Measurements from ENCODE around the gene CHD6.

The CHD6 gene

GRCh38 chr20:41376349-41376748 is 241.8 kb downstream of the CHD6 start:
- no peak overlapping the region for H3K4me3 ChIP-seq
- no peak overlapping the region for H3K27ac ChIP-seq
- DNase-seq (ENCODE audit: low spot score): no peak
- no peak for TF ChIP-seq CTCF (IDR thresholded peaks at IDR 0.05)

GRCh38 chr20:41375846-41376245 is 242.3 kb downstream of the CHD6 start:
- no peak for TF ChIP-seq CTCF (IDR thresholded peaks at IDR 0.05)
- no peak overlapping the region for H3K4me3 ChIP-seq
- H3K27ac ChIP-seq: no peak overlapping the region
- no peak for DNase-seq (ENCODE audit: low spot score)

- H3K27ac ChIP-seq: no peak overlapping the region
- TF ChIP-seq CTCF (IDR thresholded peaks at IDR 0.05): no peak
- no peak for DNase-seq (ENCODE audit: low spot score)
- H3K4me3 ChIP-seq: no peak overlapping the region
These were observed 244.0 kb downstream of the CHD6 start for GRCh38 chr20:41373931-41374920.

GRCh38 chr20:41373251-41373783 is 244.9 kb downstream of the CHD6 start:
- no peak for TF ChIP-seq CTCF (IDR thresholded peaks at IDR 0.05)
- Histone ChIP-seq H3K4me3 (no peak overlapping the region), H3K27ac (no peak overlapping the region)
- DNase-seq (ENCODE audit: low spot score): no peak

GRCh38 chr20:41371371-41371770 is 246.8 kb downstream of the CHD6 start:
- no peak for DNase-seq (ENCODE audit: low spot score)
- Histone ChIP-seq H3K4me3 (no peak overlapping the region), H3K27ac (no peak overlapping the region)
- no peak for TF ChIP-seq CTCF (IDR thresholded peaks at IDR 0.05)

- H3K4me3 ChIP-seq: no peak overlapping the region
These were observed 248.0 kb downstream of the CHD6 start for GRCh38 chr20:41370176-41370575.

More at GRCh38 chr20:41370176-41370575, 248.0 kb downstream of the CHD6 start:
- no peak for DNase-seq (ENCODE audit: low spot score)
- no peak for TF ChIP-seq CTCF (IDR thresholded peaks at IDR 0.05)
- H3K27ac ChIP-seq: no peak overlapping the region
